Endometrial microvascular endothelial cells (primary cell): ENCODE results near the gene ZFAND6. TPM values are rescaled to one million over a fixed set of nuclear protein-coding genes. Genes with fewer than 3 reads are reported as not detected.

ENCODE experiments used
- in situ Hi-C: cut with HindIII; loops from 2 replicates; pipeline ENCODE4 v1.10.0; 2017; ENCODE audit warnings: low sequenced_read_pairs, low pct_unique_long_range_greater_than_20kb; ENCODE audit errors: inconsistent ontology term
- total RNA-seq: library from RNA; depleted of rRNA; stranded (reverse); fragments of >200 nt; gene quantifications from one replicate; pipeline ENCODE4 v1.2.3, GENCODE V29; 2015; ENCODE audit errors: inconsistent ontology term

The ZFAND6 gene
- total RNA-seq, 1 donor from 2014 or later, result 80.5 TPM

GRCh38 chr15:80159301-80159700 lies 99.8 kb downstream of the ZFAND6 start:
- in situ Hi-C loops, result no loop called here

GRCh38 chr15:80159811-80160569 lies 100.5 kb downstream of the ZFAND6 start:
- in situ Hi-C loops, result no loop called here

- in situ Hi-C loops, result no loop called here
Measured at GRCh38 chr15:80160570-80161156, 101.2 kb downstream of the ZFAND6 start.

GRCh38 chr15:80161468-80162016 lies 102.1 kb downstream of the ZFAND6 start:
- in situ Hi-C loops, result no loop called here

- in situ Hi-C loops, result no loop called here
Measured at GRCh38 chr15:80162059-80162554, 102.6 kb downstream of the ZFAND6 start.

GRCh38 chr15:80163217-80163616 lies 103.7 kb downstream of the ZFAND6 start:
- in situ Hi-C loops, result no loop called here

GRCh38 chr15:80163897-80164296 lies 104.4 kb downstream of the ZFAND6 start:
- in situ Hi-C loops, result no loop called here

GRCh38 chr15:80167936-80168335 lies 108.5 kb downstream of the ZFAND6 start:
- in situ Hi-C loops, result no loop called here

- in situ Hi-C loops, result no loop called here
Measured at GRCh38 chr15:80168421-80168820, 108.9 kb downstream of the ZFAND6 start.

GRCh38 chr15:80169768-80170357 lies 110.4 kb downstream of the ZFAND6 start:
- in situ Hi-C loops, result no loop called here

GRCh38 chr15:80170596-80170995 lies 111.1 kb downstream of the ZFAND6 start:
- in situ Hi-C loops, result no loop called here

- in situ Hi-C loops, result no loop called here
Measured at GRCh38 chr15:80171787-80172186, 112.3 kb downstream of the ZFAND6 start.

GRCh38 chr15:80172401-80172800 lies 112.9 kb downstream of the ZFAND6 start:
- in situ Hi-C loops, result no loop called here

- in situ Hi-C loops, result no loop called here
Measured at GRCh38 chr15:80173022-80173759, 113.7 kb downstream of the ZFAND6 start.

GRCh38 chr15:80174017-80174746 lies 114.7 kb downstream of the ZFAND6 start:
- in situ Hi-C loops, result no loop called here

GRCh38 chr15:80175436-80175835 lies 116.0 kb downstream of the ZFAND6 start:
- in situ Hi-C loops, result no loop called here

GRCh38 chr15:80176443-80176842 lies 117.0 kb downstream of the ZFAND6 start:
- in situ Hi-C loops, result no loop called here

GRCh38 chr15:80177156-80177555 lies 117.7 kb downstream of the ZFAND6 start:
- in situ Hi-C loops, result no loop called here
